Neutrophil (primary cell): Measurements from ENCODE around the gene CFAP61.

Experiments
- H3K27ac ChIP-seq: fragments of 200-600 bp; sonication (generic); 2 replicates; pipeline ENCODE4 v1.5.1; 2016; ENCODE audit warnings: mild to moderate bottlenecking, moderate library complexity
- H3K27me3 ChIP-seq: fragments of 200-600 bp; sonication (generic); 2 replicates; pipeline ENCODE4 v1.6.0; 2016; ENCODE audit warnings: mild to moderate bottlenecking
- H3K36me3 ChIP-seq: fragments of 200-600 bp; sonication (generic); 2 replicates; pipeline ENCODE4 v1.5.1; 2017
- H3K4me1 ChIP-seq, 2 experiments: fragments of 200-600 bp in 1 of 2; sonication (generic) in 1 of 2; 1 replicate in 1 of 2; 2 replicates in 1 of 2; pipeline versions ENCODE4 v1.5.1 to v1.6.1; 2013 to 2016; ENCODE audit warnings: low read depth in 1 of 2, low read length in 1 of 2, mild to moderate bottlenecking in 1 of 2, moderate library complexity in 1 of 2; ENCODE audit not compliant: control insufficient read depth in 1 of 2, insufficient read depth in 1 of 2
- H3K4me3 ChIP-seq, 2 experiments: fragments of 200-600 bp in 1 of 2; sonication (generic) in 1 of 2; 1 replicate in 1 of 2; 2 replicates in 1 of 2; pipeline ENCODE4 v1.5.1; 2013 to 2016; ENCODE audit warnings: low read depth in 1 of 2, low read length in 1 of 2, mild to moderate bottlenecking in 1 of 2, moderate library complexity in 1 of 2
- H3K9me3 ChIP-seq: fragments of 200-600 bp; sonication (generic); 2 replicates; pipeline ENCODE4 v1.5.1; 2016
- TF ChIP-seq, protein P1 (sequence below): fragments of 200-600 bp; sonication (generic); IDR thresholded peaks from 2 replicates; pipeline ENCODE4 v1.5.1; 2016; ENCODE audit warnings: antibody characterized with exemption

The CFAP61 gene

DNA sequence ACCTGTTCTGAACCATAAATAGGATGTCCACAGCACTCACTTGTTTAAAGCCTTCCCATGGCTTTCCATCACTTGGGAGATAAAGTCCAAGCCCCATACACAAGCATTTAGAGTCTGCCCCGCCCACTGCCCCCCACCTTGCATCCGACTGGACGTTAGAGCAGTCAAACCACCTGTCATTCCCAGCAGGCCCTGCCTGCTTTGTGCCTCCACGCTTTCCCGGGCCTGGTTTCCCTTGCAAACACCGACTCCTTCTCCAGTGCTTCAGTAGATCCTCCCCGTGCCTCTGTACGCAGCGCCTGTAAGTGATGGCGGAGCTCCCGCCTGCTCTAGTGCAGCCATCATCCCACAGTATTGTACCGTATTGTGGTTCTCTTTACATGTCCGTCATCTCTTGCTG is 277.2 kb downstream of the CFAP61 start:
- H3K4me1 ChIP-seq = peaks cover 11 to 13% of the 10 kb centered on the region in 2 experiments
- TF ChIP-seq, protein P1, sequence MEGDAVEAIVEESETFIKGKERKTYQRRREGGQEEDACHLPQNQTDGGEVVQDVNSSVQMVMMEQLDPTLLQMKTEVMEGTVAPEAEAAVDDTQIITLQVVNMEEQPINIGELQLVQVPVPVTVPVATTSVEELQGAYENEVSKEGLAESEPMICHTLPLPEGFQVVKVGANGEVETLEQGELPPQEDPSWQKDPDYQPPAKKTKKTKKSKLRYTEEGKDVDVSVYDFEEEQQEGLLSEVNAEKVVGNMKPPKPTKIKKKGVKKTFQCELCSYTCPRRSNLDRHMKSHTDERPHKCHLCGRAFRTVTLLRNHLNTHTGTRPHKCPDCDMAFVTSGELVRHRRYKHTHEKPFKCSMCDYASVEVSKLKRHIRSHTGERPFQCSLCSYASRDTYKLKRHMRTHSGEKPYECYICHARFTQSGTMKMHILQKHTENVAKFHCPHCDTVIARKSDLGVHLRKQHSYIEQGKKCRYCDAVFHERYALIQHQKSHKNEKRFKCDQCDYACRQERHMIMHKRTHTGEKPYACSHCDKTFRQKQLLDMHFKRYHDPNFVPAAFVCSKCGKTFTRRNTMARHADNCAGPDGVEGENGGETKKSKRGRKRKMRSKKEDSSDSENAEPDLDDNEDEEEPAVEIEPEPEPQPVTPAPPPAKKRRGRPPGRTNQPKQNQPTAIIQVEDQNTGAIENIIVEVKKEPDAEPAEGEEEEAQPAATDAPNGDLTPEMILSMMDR = no peak
- no peak overlapping the region for H3K4me3 ChIP-seq
- H3K27me3 ChIP-seq = peaks cover 9% of the 10 kb centered on the region
- no peaks in the 10 kb centered on the region for H3K36me3 ChIP-seq
- H3K27ac ChIP-seq = no peak overlapping the region
- no peaks in the 10 kb centered on the region for H3K9me3 ChIP-seq

DNA sequence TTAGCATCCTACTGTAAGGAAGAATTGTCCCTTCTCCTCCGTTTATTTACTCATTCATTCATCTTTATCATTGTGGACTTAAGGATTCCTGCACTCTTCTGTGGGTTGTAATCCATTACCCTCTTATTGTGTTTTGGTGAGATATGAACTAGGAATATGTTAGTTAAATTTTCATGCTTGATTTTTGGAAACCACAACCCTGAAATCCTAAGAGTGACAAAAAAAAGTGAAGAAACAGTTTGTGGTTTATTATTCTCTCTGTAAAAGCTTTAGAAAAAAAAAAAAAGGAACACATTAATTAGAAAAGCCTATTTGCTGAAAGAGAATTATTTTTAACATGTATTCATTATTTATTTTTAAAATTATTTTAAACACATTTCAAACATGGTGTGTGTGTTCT is 278.8 kb downstream of the CFAP61 start:
- no peaks in the 10 kb centered on the region for H3K9me3 ChIP-seq
- peaks cover 19% of the 10 kb centered on the region for H3K27me3 ChIP-seq
- TF ChIP-seq, protein P1 = no peak
- H3K27ac ChIP-seq = no peak overlapping the region
- peaks cover 11 to 13% of the 10 kb centered on the region in 2 experiments for H3K4me1 ChIP-seq
- no peaks in the 10 kb centered on the region for H3K36me3 ChIP-seq
- no peak overlapping the region for H3K4me3 ChIP-seq

DNA sequence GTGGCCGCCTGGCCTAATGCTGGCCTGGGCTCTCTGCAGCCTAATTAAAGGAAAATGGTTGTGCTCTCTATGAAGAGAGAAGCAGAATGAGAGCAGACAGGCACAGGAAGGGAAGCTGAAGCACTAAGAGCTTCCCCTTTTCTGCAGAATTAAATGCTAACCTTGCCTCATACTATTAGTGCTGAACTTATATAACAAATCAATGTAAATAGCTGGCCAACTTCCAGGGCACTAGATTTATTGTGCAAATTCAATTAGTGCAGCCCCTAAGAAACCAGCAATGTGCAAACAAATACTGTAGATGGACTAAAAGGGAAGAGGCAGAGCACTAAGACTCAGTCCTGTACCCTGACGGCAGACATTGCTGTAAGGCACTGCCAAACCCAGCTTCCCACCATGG is 279.5 kb downstream of the CFAP61 start:
- H3K9me3 ChIP-seq = no peaks in the 10 kb centered on the region
- H3K4me1 ChIP-seq = peaks cover 11 to 13% of the 10 kb centered on the region in 2 experiments
- no peak overlapping the region for H3K4me3 ChIP-seq
- no peaks in the 10 kb centered on the region for H3K36me3 ChIP-seq
- no peak overlapping the region for H3K27ac ChIP-seq
- TF ChIP-seq, protein P1 = no peak
- H3K27me3 ChIP-seq = peaks cover 19% of the 10 kb centered on the region

DNA sequence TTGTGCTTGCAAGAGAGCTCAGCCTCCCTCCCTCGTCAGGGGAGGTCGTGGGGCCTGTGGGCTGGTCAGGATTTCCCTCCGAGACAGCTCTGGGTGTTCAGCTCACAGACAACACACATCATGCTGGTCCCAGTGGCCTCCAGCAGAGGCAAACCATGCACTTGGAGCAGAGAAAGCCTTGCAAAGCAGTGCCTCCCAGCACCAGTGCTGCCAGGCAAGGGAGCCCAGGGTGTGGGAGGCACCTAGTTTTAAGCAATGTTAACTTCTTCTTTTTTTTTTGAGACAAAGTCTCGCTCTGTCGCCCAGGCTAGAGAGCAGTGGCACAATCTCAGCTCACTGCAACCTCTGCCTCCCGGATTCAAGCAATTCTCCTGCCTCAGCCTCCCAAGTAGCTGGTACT is 281.5 kb downstream of the CFAP61 start:
- Histone ChIP-seq H3K4me3 (no peak overlapping the region), H3K36me3 (no peaks in the 10 kb centered on the region), H3K9me3 (no peaks in the 10 kb centered on the region), H3K27ac (no peak overlapping the region), H3K27me3 (peaks cover 19% of the 10 kb centered on the region), H3K4me1 (peaks cover 11 to 13% of the 10 kb centered on the region in 2 experiments)
- TF ChIP-seq, protein P1 = no peak

DNA sequence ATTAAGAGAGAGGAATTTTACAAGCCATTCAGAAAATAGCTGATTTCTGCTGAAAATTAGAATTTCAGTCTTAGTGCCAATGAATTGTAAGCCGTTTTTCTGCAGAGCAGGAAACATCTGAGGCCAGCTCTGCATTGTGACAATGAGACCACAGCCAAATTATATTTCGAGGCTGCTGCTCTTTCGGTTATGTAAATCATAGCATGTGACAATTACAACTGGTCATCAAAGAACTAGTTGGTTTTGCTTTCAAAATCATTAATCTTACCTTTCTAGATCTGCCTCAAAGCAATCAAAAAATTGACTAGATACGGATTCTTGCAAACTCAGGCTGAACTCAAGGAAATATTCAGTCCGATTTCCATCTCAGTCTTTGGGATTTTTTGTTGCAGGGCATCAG is 282.2 kb downstream of the CFAP61 start:
- no peaks in the 10 kb centered on the region for H3K36me3 ChIP-seq
- H3K4me3 ChIP-seq = no peak overlapping the region
- peaks cover 19% of the 10 kb centered on the region for H3K27me3 ChIP-seq
- no peak overlapping the region for H3K27ac ChIP-seq
- TF ChIP-seq, protein P1 = no peak
- H3K4me1 ChIP-seq = peaks cover 11 to 13% of the 10 kb centered on the region in 2 experiments
- no peaks in the 10 kb centered on the region for H3K9me3 ChIP-seq
